Measurements from ENCODE around the gene KCNQ1. TPM values are rescaled to one million over a fixed set of nuclear protein-coding genes. Genes with fewer than 3 reads are reported as not detected.

The KCNQ1 gene
- total RNA-seq, 3 donors from 2014 or later: 15.5 to 44.7 (median 37.4) TPM

DNA sequence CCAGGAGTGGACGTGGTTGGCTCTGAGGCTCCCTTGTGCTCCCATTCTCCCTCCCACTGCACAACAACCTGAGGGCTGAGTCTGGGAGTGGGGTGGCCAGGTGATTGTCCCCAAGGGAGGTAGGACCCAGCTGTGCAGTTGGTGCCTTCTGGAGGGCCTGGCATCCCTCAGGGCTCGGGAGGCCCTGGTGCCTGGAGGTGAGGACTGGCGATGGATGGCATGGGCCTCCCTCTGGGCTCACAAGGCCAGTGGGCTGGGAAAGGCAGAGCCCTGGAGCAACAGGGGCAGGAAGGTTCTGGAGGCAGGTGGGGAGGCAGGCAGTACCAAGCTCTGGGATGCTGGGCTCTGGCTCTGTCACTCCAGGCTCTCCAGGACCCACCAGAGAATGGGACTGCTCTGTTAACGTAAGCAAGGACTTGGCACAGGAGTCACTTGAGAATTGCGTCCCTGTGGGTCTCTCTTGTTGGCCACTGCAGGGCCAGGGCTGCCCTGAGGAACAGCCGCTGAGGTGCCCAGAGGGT is 140.8 kb downstream of the KCNQ1 start:
- Histone ChIP-seq H3K4me1 (ENCODE audit: low read depth) (no peaks in the 10 kb centered on the region), H3K36me3 (ENCODE audit: low read depth) (no peaks in the 10 kb centered on the region), H3K4me3 (no peak overlapping the region), H3K9me3 (no peaks in the 10 kb centered on the region)
- ATAC-seq (no peak), DNase-seq (peak in 1 of 3 donors; percentile 20)
- TF ChIP-seq, protein P1, sequence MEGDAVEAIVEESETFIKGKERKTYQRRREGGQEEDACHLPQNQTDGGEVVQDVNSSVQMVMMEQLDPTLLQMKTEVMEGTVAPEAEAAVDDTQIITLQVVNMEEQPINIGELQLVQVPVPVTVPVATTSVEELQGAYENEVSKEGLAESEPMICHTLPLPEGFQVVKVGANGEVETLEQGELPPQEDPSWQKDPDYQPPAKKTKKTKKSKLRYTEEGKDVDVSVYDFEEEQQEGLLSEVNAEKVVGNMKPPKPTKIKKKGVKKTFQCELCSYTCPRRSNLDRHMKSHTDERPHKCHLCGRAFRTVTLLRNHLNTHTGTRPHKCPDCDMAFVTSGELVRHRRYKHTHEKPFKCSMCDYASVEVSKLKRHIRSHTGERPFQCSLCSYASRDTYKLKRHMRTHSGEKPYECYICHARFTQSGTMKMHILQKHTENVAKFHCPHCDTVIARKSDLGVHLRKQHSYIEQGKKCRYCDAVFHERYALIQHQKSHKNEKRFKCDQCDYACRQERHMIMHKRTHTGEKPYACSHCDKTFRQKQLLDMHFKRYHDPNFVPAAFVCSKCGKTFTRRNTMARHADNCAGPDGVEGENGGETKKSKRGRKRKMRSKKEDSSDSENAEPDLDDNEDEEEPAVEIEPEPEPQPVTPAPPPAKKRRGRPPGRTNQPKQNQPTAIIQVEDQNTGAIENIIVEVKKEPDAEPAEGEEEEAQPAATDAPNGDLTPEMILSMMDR (IDR thresholded peaks at IDR 0.05): no peak
- intact Hi-C loops (cut with DNase I, micrococcal nuclease): no loop called here

DNA sequence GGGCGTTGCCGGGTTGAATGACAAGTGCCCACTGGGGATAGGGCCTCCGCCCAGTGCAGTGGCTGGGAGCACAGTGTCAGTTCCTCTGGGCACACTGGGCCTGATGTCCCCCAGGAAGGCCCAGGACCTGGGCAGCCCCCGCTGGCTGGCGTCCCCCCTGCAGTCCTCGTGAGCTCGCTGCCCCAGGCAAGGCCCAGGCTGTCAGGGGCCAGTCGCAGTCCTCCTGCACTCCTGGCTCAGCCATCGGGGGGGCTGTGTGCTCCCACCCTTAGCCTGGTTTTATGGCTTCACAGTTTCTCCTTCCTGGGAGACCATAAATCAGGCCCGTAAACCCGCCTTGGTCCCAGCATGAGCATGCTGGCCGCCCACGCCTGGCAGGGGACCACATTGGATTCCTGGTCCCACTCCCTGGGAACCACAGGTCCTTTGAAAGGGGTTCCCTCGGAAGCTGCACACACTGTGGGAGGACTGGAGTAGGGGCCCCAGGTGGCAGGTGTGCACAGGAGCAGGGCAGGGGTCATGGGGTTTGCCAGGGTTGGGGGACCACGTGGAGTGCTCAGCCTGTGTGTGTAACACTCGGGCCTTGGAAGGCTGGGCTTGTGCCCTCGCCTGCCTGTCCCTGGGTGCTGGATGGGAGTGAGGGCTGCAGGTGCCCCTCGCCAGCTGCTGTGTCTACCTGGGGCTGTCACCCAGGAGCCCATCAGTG is 141.4 kb downstream of the KCNQ1 start:
- TF ChIP-seq, protein P1 (IDR thresholded peaks at IDR 0.05): no peak
- intact Hi-C loops (cut with DNase I, micrococcal nuclease): no loop called here
- DNase-seq: peak in 2 of 3 donors; percentile 1 to 18
- Histone ChIP-seq H3K4me1 (ENCODE audit: low read depth) (no peaks in the 10 kb centered on the region), H3K9me3 (no peaks in the 10 kb centered on the region), H3K4me3 (no peak overlapping the region), H3K36me3 (ENCODE audit: low read depth) (no peaks in the 10 kb centered on the region)
- ATAC-seq: no peak

DNA sequence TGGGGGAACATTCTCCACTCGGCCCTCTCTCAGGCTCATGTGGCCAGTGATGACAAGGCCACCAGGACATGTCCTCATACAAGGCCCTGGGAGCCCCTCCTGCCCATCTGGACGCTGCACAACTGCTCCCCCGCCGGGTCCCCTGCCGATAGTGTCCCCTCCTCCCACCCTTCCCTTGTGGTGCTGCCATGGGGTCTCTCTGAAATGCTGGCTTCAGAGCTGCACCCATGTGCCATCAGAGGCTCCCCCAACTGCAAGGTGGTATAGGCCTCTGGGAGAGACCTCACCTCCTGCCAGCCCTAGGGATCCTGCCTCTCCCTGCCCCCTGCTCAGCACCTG is 142.0 kb downstream of the KCNQ1 start:
- Histone ChIP-seq H3K4me3 (no peak overlapping the region), H3K4me1 (ENCODE audit: low read depth) (no peaks in the 10 kb centered on the region), H3K36me3 (ENCODE audit: low read depth) (no peaks in the 10 kb centered on the region), H3K9me3 (no peaks in the 10 kb centered on the region)
- DNase-seq: peak in 2 of 3 donors; percentile 0 to 14
- TF ChIP-seq, protein P1 (IDR thresholded peaks at IDR 0.05): no peak
- intact Hi-C loops (cut with DNase I, micrococcal nuclease): no loop called here
- no peak for ATAC-seq

DNA sequence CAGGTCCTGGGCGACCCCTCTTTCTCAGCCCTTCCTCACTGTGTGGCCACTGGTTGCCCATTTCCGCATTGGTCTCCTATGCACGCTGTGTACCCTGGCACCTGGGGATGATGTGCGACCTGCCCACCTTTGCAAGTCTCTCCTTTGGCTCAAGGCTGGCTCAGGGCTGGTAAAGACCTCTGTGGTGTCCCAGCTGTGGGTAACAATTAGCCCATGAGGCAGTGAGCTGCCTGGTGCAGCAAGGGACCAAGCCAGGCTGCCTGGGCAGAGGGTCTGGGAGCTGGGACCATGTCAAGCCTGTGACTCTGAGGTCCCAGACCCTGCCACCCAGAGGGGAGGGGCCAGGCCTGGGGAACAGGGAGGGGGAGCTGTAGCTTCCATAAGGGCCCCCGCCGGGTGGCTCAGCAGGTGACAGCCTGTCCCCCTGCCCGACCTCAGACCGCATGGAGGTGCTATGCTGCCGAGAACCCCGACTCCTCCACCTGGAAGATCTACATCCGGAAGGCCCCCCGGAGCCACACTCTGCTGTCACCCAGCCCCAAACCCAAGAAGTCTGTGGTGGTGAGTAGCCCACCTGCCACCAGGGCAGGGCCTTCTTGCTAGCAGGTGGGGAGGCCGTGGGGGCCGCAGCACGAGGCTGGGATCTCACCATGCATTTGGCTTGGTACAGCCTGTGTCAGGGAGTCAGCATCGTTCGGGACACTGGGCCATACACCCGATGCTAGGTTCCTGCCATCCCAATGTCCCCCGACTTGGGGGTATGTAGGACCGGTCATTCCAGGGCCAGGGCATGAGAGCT is 142.5 kb downstream of the KCNQ1 start:
- ATAC-seq (no peak), DNase-seq (peak in 2 of 3 donors; percentile 17 to 43)
- no peaks in the 10 kb centered on the region for H3K36me3 ChIP-seq (ENCODE audit: low read depth)
- TF ChIP-seq, protein P1 (IDR thresholded peaks at IDR 0.05): no peak
- H3K4me1 ChIP-seq (ENCODE audit: low read depth): no peaks in the 10 kb centered on the region
- intact Hi-C loops (cut with DNase I, micrococcal nuclease): no loop called here
- no peak overlapping the region for H3K4me3 ChIP-seq
- H3K9me3 ChIP-seq: no peaks in the 10 kb centered on the region

DNA sequence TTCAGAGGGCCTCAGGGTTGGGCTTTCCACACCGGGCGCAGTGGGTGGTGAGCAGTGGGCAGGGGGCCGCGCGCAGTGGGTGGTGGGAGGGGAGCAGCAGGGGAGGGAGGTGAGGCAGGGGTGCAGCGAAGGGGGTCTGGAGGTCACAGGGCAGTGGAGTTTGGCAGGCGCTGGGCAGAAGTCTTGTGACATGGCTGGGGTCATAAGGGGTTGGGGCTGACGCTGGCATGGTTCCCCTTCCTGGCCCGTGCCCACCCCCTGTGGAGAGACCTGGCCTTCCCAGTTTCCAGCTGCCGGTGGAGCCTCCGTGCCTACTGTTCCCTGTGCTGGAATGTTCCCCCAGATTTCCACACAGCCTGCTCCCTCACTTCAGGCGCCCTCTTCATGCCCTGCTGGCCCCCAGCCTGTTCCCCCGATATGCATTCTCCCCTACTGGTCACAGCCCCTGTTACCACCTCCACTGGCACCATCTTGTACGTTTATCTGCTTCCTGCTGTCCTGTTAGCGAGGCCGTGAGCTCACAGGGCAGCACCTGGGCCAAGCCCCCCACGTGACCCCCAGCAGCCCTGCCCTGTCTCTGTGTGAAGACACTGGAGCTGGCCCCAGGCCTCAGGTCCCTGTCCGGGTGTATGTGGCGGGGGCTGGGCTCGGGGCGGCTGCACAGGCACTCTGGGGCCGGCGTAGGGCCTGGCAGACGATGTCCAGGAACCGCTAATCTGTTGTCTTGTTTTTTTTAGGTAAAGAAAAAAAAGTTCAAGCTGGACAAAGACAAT is 143.4 kb downstream of the KCNQ1 start:
- intact Hi-C loops (cut with DNase I, micrococcal nuclease): no loop called here
- no peaks in the 10 kb centered on the region for H3K4me1 ChIP-seq (ENCODE audit: low read depth)
- ATAC-seq: no peak
- no peaks in the 10 kb centered on the region for H3K9me3 ChIP-seq
- peak in 2 of 3 donors; percentile 20 to 48 for DNase-seq
- TF ChIP-seq, protein P1 (IDR thresholded peaks at IDR 0.05): no peak
- H3K4me3 ChIP-seq: no peak overlapping the region
- H3K36me3 ChIP-seq (ENCODE audit: low read depth): no peaks in the 10 kb centered on the region
